GM18517 (cell line): ENCODE results near the gene PTPRN2.
A peak's percentile ranks its signal among the peaks of the same experiment; 100 is the strongest.

Experiments used
- ATAC-seq: cut with Tn5 transposase; IDR thresholded peaks from one replicate; pipeline ENCODE4 v1.9.1; 2021; ENCODE audit warnings: mild to moderate bottlenecking, moderate library complexity; ENCODE audit not compliant: unreplicated experiment

The PTPRN2 gene

DNA sequence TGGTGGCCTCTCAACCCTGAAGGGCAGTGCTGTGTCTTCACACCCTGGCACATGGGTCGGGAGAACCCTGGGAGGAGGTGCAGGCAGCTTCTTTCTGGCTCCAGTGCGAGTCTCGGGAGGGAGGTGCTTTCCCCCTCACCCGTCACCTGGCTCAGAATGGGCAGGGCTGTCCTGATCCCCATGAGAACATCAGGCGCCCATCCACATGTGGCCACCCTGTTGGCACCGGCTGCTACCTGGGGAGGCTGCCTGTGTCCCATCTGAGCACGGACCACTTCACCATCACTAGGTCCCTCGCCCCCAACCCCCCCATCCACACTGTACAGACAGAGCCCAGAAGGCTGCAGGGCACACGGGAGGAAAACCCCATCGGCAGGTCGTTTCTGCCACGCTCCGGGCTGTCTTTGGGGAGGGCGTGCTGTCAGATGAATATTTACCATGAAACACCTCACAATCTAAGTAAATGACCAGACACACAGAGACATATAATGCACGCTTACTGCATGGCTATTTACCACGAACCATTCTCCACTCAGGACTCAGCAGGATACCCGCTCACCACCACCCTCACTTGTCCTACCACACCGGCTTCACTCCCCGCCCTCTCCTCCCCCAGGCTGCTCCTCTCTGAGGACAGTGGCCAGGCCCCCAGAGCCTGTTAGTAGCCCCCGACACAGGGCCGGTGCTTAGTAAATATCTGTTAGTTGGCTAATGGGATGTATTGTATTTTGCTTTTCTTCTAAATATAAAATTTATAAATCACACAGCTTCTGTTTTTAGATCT lies 968.6 kb downstream of the PTPRN2 start:
- ATAC-seq = no peak

- no peak for ATAC-seq
Observed at GRCh38 chr7:157618091-157618726, 969.4 kb downstream of the PTPRN2 start.

- no peak for ATAC-seq
Observed at GRCh38 chr7:157617401-157617800, 970.2 kb downstream of the PTPRN2 start.

- no peak for ATAC-seq
Observed at GRCh38 chr7:157616931-157617330, 970.7 kb downstream of the PTPRN2 start.

- ATAC-seq = no peak
Observed at GRCh38 chr7:157616426-157616825, 971.2 kb downstream of the PTPRN2 start.

- ATAC-seq = no peak
Observed at GRCh38 chr7:157615852-157616251, 971.8 kb downstream of the PTPRN2 start.

DNA sequence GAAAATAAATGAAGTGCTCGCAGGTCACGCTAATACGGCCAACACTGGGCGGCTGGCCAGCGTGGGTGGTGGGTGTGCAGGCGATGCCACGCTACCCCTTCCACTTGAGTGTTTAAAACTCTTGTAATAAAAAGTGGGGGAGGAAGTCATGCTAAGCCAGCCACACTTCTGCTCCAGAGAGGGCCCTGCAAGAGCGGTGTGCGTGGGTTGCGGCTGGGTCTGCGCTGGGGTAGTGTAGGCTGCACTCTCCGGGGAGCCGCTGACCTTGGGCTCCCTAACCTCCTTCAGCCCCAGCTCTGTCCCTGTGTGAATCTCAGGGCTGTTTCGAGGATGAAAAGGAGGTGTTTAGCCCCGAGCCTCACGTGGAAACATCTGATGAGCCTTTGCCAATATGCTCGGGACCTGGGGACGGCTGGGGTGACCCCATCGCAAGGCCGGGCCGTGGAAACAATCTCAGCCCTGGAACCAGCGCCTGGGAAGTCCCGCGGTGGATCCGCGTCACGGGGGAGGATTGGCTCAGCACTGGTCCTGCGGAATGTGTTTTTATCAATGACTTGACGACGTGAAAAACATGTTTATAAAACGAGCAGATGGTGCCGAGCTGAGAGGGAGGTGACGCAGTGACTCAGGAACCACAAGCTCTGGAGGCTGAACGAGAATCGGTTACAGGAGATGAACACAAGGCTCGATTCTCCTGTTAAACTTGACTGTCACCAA lies 972.4 kb downstream of the PTPRN2 start:
- ATAC-seq = no peak

GRCh38 chr7:157614457-157615020 lies 973.1 kb downstream of the PTPRN2 start:
- ATAC-seq = no peak

GRCh38 chr7:157613575-157614322 lies 973.9 kb downstream of the PTPRN2 start:
- no peak for ATAC-seq

DNA sequence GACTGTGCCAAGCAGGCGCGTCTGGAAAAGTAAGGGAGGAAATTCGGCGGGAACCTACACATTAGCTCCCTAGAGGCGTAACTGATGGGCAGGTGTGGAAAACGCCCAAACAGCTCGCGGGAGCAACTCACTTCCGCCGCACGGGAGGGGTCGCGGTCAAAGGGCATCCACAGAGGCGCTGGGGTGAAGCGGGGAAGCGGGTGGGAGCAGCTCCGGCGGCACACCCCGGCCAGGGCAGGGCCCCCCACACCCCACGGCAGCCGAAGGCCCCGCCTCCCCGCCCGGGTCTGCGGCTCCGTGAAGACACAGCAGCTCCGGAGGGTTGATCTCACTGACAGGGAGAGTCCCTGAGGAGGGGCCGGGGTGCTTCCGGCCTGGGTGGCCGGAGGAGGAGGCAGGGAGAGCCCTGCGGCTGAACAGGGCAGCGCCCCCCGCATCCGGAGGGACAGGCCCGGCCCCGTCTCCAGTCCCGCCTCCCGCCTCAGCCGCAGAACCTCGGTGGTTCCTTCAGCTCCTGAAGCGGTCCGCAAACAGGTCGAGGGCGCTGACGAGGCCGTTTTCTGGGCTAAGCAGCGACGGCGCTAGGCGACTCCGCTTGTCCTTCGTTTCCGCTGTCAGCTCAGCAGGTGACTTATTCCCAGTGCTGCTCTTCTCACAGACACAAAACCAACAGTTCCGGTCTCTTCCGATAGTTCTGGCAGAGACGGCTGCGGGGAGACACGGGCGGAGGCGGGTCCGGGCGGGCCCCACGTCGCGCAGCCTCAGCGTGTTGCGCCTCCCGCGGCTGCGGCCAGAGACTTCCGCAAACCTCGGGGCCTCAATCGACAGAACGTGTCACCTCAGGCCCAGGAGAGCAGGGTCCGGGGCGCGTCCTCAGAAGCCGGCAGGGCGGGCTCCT lies 974.7 kb downstream of the PTPRN2 start:
- peak; percentile 82 for ATAC-seq

DNA sequence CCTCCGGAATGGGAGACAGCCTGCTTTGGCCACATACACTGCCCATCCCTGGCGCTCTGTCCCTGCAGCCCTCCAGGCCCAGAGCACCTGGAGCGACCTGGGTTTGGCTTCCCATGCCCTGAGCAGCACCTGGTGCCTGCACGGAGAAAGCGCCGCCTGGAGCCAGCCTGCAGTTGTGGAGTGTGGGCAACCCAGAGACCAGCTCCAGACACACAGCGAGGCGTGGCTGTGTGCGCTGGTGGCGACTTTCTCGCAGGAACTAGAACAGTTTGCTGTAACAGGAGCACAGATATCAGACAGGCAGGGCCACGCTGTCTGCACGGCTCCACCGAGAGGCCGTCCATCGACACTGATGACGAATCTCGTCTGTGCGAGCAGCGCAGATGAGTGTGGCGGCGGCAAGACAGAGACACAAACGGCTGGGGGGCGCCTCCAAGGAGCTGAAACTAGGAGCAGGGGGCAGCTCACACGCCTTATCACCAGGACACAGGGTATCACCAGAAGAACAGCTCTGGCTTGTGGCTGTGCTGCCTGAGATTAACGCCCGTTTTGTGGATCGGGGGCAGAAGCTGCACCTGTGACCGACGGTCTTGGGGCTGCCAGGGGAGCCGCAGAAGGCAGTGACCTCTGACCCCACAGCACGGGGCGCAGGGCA lies 975.5 kb downstream of the PTPRN2 start:
- no peak for ATAC-seq

- no peak for ATAC-seq
Observed at GRCh38 chr7:157611341-157611740, 976.3 kb downstream of the PTPRN2 start.

GRCh38 chr7:157610671-157611295 lies 976.8 kb downstream of the PTPRN2 start:
- no peak for ATAC-seq

DNA sequence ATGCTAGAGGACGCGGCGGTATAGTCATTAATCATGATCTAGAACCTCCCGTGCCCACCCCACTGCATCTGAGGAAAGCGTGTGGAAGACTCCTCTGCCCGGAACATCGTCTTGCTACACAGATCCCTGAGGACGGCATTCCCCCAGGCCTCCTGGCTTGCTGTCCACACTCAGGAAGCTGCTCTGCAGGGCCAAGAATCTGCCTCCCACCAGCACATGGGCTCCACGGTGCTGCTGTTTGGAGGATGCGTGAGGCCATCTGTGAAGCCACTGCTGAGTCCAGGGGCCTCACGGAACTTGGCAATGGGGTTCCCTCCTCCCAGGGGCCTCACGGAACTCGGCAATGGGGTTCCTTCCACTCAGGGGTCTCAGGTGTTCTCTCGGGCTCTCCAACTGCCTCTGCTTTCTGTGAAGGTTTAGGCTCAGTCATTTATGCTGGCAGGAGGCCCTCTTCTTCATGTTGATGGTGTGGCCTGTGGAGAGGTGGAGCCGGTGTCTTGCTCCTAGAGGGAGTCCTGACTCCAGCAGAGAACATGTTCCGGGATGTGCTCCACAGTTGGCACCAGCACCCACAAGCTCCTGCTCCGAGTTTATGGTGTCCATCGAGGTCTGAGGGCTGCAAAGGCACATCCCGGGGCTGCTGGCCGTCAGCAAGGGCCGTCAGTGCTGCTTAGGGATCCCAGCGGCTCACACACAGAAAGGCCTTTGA lies 977.5 kb downstream of the PTPRN2 start:
- no peak for ATAC-seq

GRCh38 chr7:157609516-157609915 lies 978.1 kb downstream of the PTPRN2 start:
- ATAC-seq = no peak

- ATAC-seq = no peak
Observed at GRCh38 chr7:157607218-157607617, 980.4 kb downstream of the PTPRN2 start.

GRCh38 chr7:157606140-157606539 lies 981.5 kb downstream of the PTPRN2 start:
- no peak for ATAC-seq

DNA sequence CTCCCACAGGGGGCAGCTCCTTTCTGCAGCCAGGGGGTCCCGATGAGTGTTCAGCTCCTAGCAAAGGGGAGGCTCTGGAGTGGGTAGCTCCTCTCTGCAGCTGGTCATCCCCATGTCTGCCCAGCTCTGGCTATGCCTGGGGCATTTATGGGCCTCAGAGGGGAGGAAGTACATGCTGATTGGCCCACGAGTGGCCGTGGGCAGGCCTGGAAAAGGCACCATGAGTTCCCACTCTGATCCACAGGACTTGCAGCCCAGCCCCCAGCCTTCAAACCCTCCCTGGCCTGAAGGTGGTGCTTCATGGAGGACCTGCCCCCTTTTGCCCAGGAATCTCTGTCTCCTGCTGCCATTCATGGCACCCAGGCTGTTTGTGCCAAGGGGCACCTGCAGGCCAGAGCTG lies 982.0 kb downstream of the PTPRN2 start:
- ATAC-seq = no peak
